Hepatic stellate cell (primary cell): ENCODE data around the gene FAM171A2.
"Not testable (repeated sequence)": the region's sequence is repeated elsewhere in the genome, so short reads cannot be mapped to it uniquely, and the experiment has no call there.

Experiments used
- DNase-seq: peaks from one replicate; pipeline ENCODE4 v3.0.0; 2011; ENCODE audit warnings: low spot score

Gene FAM171A2

GRCh38 chr17:44347206-44348055, 16.2 kb downstream of the FAM171A2 start:
- DNase-seq: not testable (repeated sequence)

GRCh38 chr17:44346064-44346844, 17.4 kb downstream of the FAM171A2 start:
- no peak for DNase-seq

GRCh38 chr17:44345454-44346026, 18.1 kb downstream of the FAM171A2 start:
- peak; percentile 71 for DNase-seq

- DNase-seq: peak; percentile 100
Measured at GRCh38 chr17:44344939-44345453, 18.7 kb downstream of the FAM171A2 start, which contains the start of gene GRN. Gene GRN (plus strand): TSS chr17:44345302. CDS start chr17:44349165, 3,863 bp downstream.

- no peak for DNase-seq
Measured at GRCh38 chr17:44343510-44344209, 20.0 kb downstream of the FAM171A2 start.

- DNase-seq: not testable (repeated sequence)
Measured at GRCh38 chr17:44340553-44340952, 23.1 kb downstream of the FAM171A2 start.

- no peak for DNase-seq
Measured at GRCh38 chr17:44338702-44339101, 25.0 kb downstream of the FAM171A2 start.

- no peak for DNase-seq
Measured at GRCh38 chr17:44335968-44336367, 27.7 kb downstream of the FAM171A2 start.

GRCh38 chr17:44335564-44335963, 28.1 kb downstream of the FAM171A2 start:
- DNase-seq: no peak

- no peak for DNase-seq
Measured at GRCh38 chr17:44334727-44335126, 28.9 kb downstream of the FAM171A2 start.

GRCh38 chr17:44334315-44334714, 29.3 kb downstream of the FAM171A2 start:
- DNase-seq: no peak

- DNase-seq: no peak
Measured at GRCh38 chr17:44333371-44333770, 30.3 kb downstream of the FAM171A2 start.

GRCh38 chr17:44331249-44331760, 32.3 kb downstream of the FAM171A2 start:
- peak; percentile 67 for DNase-seq

GRCh38 chr17:44330263-44330662, 33.4 kb downstream of the FAM171A2 start:
- not testable (repeated sequence) for DNase-seq

- DNase-seq: not testable (repeated sequence)
Measured at GRCh38 chr17:44329516-44329915, 34.1 kb downstream of the FAM171A2 start.

GRCh38 chr17:44327715-44328449, 35.8 kb downstream of the FAM171A2 start:
- no peak for DNase-seq

GRCh38 chr17:44326861-44327444, 36.7 kb downstream of the FAM171A2 start:
- DNase-seq: peak; percentile 97

GRCh38 chr17:44324571-44325275, 38.9 kb downstream of the FAM171A2 start, which contains the start of gene SLC25A39:
Gene SLC25A39 (minus strand): TSS chr17:44324823. CDS start chr17:44323562, 1,261 bp downstream.
- DNase-seq: peak; percentile 92

- no peak for DNase-seq
Measured at GRCh38 chr17:44324092-44324570, 39.5 kb downstream of the FAM171A2 start.
